IPS DF 6.9 (cell line): ENCODE data around the gene CTRB1.

Source experiments
- DNase-seq: peaks from one replicate; pipeline ENCODE4 v3.0.0-alpha.2; 2013; ENCODE audit warnings: low read depth, low spot score
- H3K27ac ChIP-seq: one replicate; pipeline ENCODE4 v1.5.1; 2013; ENCODE audit warnings: low read length, control low read depth
- H3K27me3 ChIP-seq: 2 replicates; pipeline ENCODE4 v1.6.1; 2013; ENCODE audit warnings: mild to moderate bottlenecking, low read length; ENCODE audit not compliant: control insufficient read depth, insufficient read depth
- H3K36me3 ChIP-seq: 2 replicates; pipeline ENCODE4 v1.6.1; 2013; ENCODE audit warnings: low read length; ENCODE audit not compliant: control insufficient read depth, insufficient read depth
- H3K4me1 ChIP-seq: 2 replicates; pipeline ENCODE4 v1.6.1; 2013; ENCODE audit warnings: low read length; ENCODE audit not compliant: control insufficient read depth, insufficient read depth
- H3K4me3 ChIP-seq: 2 replicates; pipeline ENCODE4 v1.5.1; 2013; ENCODE audit warnings: mild to moderate bottlenecking, low read length
- H3K9me3 ChIP-seq: 2 replicates; pipeline ENCODE4 v1.6.1; 2013; ENCODE audit warnings: low read length, inconsistent platforms; ENCODE audit not compliant: control insufficient read depth, insufficient read depth
- WGBS: extraction: QIAGEN DNeasy Blood & Tissue Kit; methylation state at CpG from one replicate; pipeline ENCODE4 v1.1.7; 2013; ENCODE audit warnings: mixed read lengths, missing lambda C conversion rate; ENCODE audit not compliant: insufficient read length, insufficient coverage; 5-methylcytosine and 5-hydroxymethylcytosine counted together

The CTRB1 gene

DNA sequence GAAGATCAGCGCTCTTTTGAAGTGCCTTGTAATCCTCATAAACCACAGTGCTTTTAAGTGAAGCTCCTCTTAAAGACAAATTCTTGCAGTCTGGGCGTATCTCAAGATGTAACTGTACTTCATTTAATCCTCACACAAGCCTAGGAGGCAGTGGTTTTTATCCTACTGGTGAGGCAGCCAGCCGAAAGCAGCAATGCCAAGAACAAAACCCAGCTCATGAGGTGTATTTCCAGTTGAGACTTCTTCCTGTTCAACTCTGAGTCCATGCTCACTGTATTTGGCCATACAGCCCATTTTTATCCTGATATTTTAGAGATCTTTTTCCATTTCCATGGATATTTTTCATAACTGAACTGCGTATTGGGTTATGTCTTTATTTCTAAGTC lies 25.5 kb upstream of the CTRB1 start:
- H3K4me3 ChIP-seq: no peak overlapping the region
- H3K9me3 ChIP-seq: no peaks in the 10 kb centered on the region
- WGBS: no CpG with 5 or more reads among the region's 4 CpGs
- no peak overlapping the region for H3K27ac ChIP-seq
- DNase-seq: no peak
- no peaks in the 10 kb centered on the region; the same call in 1 of the 2 replicates for H3K4me1 ChIP-seq
- H3K27me3 ChIP-seq: no peaks in the 10 kb centered on the region
- H3K36me3 ChIP-seq: no peaks in the 10 kb centered on the region

DNA sequence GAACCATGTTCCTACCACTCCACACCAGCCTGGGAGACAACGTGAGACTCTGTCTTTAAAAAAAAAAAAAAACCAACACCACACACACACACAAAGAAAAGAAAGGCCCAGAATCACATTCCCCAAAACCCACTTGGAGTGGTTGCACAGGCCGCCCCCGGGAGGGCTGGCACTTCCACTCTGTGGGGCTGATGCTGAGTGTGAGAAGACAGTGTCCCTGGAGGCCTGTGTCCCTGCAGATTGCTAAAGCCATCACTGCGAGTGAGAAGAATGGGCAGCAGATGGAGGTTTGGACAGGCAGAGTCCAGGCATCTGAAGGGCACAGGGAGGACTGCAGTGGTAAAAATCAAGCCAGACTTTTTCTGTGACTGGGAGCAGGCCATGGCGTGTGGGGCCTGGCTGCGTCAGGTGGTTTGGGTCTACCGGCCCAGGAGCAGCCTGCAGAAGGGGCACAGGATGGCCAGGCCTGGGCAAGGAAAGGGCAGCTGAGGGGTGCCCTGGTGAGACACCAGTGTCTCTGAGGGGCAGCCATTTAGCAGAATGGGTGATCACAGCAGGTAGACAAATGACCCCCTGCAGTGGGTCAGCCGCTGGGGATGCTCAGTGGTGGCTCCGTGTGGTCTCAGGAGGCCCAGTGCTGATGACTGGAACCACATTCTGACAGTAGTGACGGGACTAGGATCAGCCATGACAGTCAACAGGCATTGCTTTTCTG lies 24.9 kb upstream of the CTRB1 start:
- no CpG with 5 or more reads among the region's 10 CpGs for WGBS
- H3K27me3 ChIP-seq: no peaks in the 10 kb centered on the region

DNA sequence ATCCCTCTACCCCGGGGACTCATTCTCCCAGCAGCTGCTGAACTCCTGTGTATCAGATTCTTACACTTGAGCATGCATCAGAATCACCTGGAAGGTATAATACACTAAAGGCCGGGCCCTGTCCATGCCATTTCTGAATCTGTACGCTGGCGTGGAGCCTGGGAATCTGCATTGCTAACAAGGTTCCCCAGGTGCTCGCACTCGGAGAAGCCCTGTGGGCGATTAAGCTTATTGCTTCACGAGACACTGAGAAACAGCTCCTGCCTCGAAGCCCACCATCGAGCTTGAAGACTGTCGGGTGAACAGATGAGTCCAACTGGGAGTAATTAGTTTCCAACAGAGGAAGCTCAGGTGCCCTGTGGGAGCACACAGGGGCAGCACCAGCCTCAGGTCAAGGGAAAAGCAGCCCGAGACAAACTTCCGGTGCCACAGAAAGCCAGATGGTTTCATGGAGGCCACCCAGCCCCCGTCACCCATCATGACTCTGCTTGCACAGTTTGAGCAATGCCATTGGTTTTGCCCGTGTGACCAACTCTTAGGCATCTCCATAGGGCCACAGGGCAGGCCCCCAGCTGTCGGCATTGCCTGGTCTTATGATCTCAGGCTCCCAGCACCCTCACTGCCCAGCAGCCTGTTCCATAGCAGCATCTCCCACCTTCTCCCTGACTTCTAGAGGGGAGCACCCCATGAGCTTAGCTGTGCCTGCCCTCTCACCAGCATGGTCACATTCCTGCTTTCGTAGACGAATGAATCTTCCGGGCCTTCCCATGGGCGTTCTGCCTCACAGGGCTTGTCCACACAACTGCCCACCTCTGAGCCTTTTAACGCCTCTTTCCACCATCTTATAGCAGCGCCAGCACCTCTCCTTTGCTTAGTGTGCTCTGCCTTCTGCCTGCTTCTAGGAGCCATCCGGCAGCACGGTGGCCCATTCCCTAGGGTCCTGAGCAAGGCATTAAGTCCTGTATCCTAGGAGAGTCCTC lies 22.7 kb upstream of the CTRB1 start:
- no CpG with 5 or more reads among the region's 24 CpGs for WGBS
- no peak overlapping the region for H3K27ac ChIP-seq
- no peaks in the 10 kb centered on the region for H3K36me3 ChIP-seq
- no peaks in the 10 kb centered on the region; the same call in 1 of the 2 replicates for H3K4me1 ChIP-seq
- no peak for DNase-seq
- no peak overlapping the region for H3K4me3 ChIP-seq
- H3K9me3 ChIP-seq: no peaks in the 10 kb centered on the region
- H3K27me3 ChIP-seq: no peaks in the 10 kb centered on the region

More for the DNA sequence above, 24.9 kb upstream of the CTRB1 start:
- Histone ChIP-seq H3K27ac (no peak overlapping the region), H3K36me3 (no peaks in the 10 kb centered on the region), H3K9me3 (no peaks in the 10 kb centered on the region), H3K4me1 (no peaks in the 10 kb centered on the region; the same call in 1 of the 2 replicates), H3K4me3 (no peak overlapping the region)
- DNase-seq: no peak

DNA sequence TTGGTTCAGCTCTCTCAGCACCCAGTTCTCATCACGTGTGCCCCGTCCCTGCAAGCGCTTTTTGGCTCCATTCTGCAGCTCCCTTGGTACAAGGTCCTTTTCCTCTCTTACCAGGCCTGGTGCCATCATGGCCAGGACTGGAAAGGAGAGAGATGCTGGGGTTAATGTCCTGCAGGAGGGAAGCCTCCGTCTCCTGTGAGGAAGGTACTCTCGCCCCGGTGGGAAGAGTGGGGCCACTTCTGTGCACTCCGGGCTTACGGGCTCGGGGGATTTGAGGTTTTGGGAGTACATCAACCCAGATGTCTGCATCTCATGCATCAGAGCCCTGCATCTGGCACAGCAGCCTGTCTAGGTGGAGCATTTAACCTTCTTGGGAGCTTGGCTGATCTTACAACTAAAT lies 22.0 kb upstream of the CTRB1 start:
- no peaks in the 10 kb centered on the region; the same call in 1 of the 2 replicates for H3K4me1 ChIP-seq
- H3K9me3 ChIP-seq: no peaks in the 10 kb centered on the region
- H3K27ac ChIP-seq: no peak overlapping the region
- no peak overlapping the region for H3K4me3 ChIP-seq
- WGBS: no CpG with 5 or more reads among the region's 9 CpGs
- no peaks in the 10 kb centered on the region for H3K36me3 ChIP-seq
- no peak for DNase-seq
- H3K27me3 ChIP-seq: no peaks in the 10 kb centered on the region

DNA sequence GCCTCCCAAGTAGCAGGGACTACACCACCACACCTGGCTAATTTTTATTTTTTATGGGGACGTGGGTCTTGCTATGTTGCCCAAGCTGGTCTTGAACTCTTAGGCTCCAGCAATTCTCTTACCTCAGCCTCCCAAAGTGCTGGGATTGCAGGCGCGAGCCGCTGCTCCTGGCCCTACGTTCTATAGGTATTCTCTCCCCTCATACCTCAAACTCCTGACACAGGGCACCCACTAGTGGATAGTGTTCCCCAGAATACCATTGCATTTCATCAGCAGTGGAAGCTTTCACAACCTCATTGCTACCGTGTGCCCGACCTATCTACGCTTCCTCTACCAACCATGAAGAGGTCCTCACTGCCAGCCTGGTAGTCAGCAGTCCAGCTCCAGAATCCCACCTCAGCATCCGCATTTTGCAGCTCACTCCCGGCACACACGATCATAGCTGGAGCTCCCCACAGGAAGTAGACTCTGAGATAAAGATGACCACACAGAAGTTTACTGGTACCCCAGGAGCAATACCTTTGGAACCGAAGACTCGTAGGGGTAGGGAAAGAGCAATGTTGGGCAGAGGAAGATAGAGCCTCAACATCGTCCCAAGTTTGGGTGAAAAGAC lies 21.2 kb upstream of the CTRB1 start:
- DNase-seq: no peak
- no peaks in the 10 kb centered on the region for H3K36me3 ChIP-seq
- H3K4me1 ChIP-seq: no peaks in the 10 kb centered on the region; the same call in 1 of the 2 replicates
- no peaks in the 10 kb centered on the region for H3K9me3 ChIP-seq
- H3K27ac ChIP-seq: no peak overlapping the region
- H3K27me3 ChIP-seq: no peaks in the 10 kb centered on the region
- H3K4me3 ChIP-seq: no peak overlapping the region
- WGBS: no CpG with 5 or more reads among the region's 14 CpGs

DNA sequence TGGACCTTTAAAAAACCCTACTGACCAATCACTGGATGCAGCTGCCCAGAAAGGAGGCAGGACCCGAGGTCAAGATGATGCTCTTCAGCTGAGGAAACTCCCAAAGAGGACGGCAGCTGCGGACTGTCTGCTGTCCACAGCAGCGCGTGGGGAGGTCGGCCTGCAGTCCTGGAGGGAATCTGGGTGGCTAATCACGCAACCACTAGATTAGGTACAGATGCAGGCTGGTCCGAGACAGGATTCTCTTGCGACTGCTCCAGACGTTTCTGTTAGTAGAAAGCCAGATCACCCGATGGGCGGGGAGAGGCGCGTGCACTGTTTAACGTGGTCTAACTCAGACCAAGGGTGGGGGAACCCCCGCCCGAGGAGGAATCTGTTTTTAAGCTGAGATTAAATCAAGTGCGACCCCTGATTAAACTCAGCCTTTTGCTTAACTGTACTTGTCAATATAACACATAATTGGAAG lies 20.6 kb upstream of the CTRB1 start:
- no CpG with 5 or more reads among the region's 18 CpGs for WGBS
- DNase-seq: no peak
- H3K4me3 ChIP-seq: no peak overlapping the region

DNA sequence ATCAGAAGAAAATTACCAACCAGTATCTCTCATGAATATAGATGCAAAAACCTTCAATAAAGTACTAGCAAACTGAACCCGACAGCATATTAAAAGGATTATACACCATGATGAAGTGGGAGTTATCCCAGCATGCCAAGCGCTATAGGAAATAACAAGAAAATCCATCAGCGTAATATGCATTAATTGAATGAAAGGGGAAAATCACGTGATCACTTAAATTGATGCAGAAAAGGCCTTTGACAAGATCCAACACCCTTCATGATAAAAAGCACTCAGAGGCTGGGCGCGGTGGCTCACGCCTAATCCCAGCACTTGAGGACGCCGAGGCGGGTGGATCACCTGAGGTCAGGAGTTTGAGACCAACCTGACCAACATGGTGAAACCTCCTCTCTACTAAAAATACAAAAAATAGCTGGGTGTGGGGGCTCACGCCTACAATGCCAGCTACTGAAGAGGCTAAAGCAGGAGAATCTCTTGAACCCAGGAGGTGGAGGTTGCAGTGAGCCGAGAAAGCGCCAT lies 16.7 kb upstream of the CTRB1 start:
- Histone ChIP-seq H3K27ac (no peak overlapping the region), H3K9me3 (no peaks in the 10 kb centered on the region), H3K36me3 (no peaks in the 10 kb centered on the region), H3K27me3 (no peaks in the 10 kb centered on the region), H3K4me1 (no peaks in the 10 kb centered on the region; the same call in 1 of the 2 replicates), H3K4me3 (no peak overlapping the region)
- no peak for DNase-seq
- no CpG with 5 or more reads among the region's 13 CpGs for WGBS

More for the DNA sequence above, 20.6 kb upstream of the CTRB1 start:
- Histone ChIP-seq H3K9me3 (no peaks in the 10 kb centered on the region), H3K27me3 (no peaks in the 10 kb centered on the region), H3K36me3 (no peaks in the 10 kb centered on the region), H3K4me1 (no peaks in the 10 kb centered on the region; the same call in 1 of the 2 replicates), H3K27ac (no peak overlapping the region)

DNA sequence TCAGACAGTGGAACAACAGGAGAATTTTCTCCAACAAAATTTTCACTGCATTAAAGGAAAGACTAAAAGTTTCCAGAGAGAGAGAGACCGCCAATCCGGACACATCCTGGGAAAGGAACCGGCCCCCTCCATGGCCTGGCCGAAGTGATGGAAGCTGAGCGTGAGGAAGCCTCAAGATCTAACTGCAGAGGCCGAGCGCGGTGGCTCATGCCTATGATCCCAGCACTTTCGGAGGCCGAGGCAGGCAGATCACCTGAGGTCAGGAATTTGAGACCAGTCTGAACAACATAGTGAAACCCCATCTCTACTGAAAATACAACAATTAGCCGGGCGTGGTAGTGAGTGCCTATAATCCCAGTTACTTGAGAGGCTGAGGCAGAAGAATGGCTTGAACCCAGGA lies 15.7 kb upstream of the CTRB1 start:
- no peak overlapping the region for H3K4me3 ChIP-seq
- no peaks in the 10 kb centered on the region for H3K9me3 ChIP-seq
- no peaks in the 10 kb centered on the region for H3K36me3 ChIP-seq
- no CpG with 5 or more reads among the region's 12 CpGs for WGBS
- H3K4me1 ChIP-seq: no peaks in the 10 kb centered on the region; the same call in 1 of the 2 replicates
- DNase-seq: no peak
- H3K27me3 ChIP-seq: no peaks in the 10 kb centered on the region
- no peak overlapping the region for H3K27ac ChIP-seq

DNA sequence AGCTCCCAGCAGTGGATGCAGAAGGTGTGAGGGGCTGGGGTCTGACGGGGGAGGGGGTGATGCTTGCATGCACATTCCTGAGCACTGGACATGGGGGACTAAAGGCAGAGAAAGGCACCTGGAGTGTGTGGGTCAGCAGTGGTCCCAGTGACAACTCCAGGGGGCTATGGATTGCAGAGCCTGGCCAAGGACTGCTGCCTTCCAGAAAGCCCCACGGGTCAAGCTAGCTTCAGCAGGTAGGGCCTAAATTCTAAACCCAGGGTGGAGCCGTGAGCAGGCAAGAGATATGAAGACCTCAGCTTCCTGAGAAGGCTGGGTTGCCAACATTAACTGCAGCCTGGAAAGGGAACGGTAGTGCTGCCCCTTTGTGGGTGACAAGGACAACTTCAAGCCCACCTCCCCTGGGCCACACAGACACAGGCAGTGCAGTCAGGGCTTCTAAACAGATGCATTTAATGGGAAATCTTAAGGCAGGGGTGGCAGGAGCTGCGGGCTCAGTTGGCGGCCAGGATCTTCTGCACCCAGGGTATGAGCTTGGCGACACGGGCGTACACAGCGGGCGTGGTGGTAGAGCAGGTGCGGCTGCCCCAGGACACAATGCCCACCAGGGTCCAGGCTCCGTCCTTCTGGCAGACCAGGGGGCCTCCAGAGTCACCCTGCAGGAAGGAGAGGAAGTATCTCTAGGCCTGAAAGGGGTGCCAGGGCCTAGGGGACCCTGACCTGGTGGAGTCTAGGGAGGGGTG lies 14.9 kb upstream of the CTRB1 start:
- no peak for DNase-seq
- Histone ChIP-seq H3K4me1 (no peaks in the 10 kb centered on the region), H3K27me3 (no peaks in the 10 kb centered on the region), H3K9me3 (no peaks in the 10 kb centered on the region), H3K27ac (no peak overlapping the region), H3K36me3 (no peaks in the 10 kb centered on the region), H3K4me3 (no peak overlapping the region)
- WGBS: no CpG with 5 or more reads among the region's 13 CpGs
